NT2/D1 (cell line): Measurements from ENCODE around the gene SERTAD1.

Experiments
- YY1 ChIP-seq: IDR thresholded peaks from 2 replicates; pipeline ENCODE4 v1.6.1; 2011; ENCODE audit not compliant: insufficient read length, insufficient read depth
- ZNF274 ChIP-seq: IDR thresholded peaks from 2 replicates; pipeline ENCODE4 v1.6.1; 2011; ENCODE audit warnings: mild to moderate bottlenecking, low read depth, low read length

- no peak for TF ChIP-seq ZNF274
- TF ChIP-seq YY1, result no peak
Measured at GRCh38 chr19:40417643-40417981, 8.2 kb downstream of the SERTAD1 start.
